HG02763 (cell line): Measurements from ENCODE around the gene MST1R.
"Not testable (repeated sequence)": the region's sequence is repeated elsewhere in the genome, so short reads cannot be mapped to it uniquely, and the experiment has no call there.

Experiments used
- ATAC-seq: cut with Tn5 transposase; IDR thresholded peaks from one replicate; pipeline ENCODE4 v1.9.1; 2021; ENCODE audit warnings: mild to moderate bottlenecking, moderate library complexity; ENCODE audit not compliant: unreplicated experiment

Gene MST1R

DNA sequence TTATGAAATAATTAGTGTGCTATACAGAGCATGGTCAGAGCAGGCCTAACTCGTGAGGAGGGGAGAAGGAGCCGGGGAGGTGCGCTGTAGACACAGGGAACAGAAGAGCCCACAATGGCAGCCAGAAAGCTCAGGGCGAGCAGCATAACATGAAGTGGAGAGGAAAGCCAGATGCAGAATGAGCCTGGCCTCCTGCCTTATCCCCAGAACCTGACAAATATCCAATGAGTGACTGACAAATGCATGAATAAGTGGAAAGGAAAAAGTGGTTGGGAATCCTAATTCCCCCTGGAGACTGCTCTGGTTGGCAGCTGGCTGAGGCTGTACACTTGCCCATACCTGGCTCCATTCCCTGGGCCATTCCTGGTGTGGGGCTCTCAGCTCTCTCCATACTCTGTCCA lies 9.2 kb upstream of the MST1R start:
- no peak for ATAC-seq

DNA sequence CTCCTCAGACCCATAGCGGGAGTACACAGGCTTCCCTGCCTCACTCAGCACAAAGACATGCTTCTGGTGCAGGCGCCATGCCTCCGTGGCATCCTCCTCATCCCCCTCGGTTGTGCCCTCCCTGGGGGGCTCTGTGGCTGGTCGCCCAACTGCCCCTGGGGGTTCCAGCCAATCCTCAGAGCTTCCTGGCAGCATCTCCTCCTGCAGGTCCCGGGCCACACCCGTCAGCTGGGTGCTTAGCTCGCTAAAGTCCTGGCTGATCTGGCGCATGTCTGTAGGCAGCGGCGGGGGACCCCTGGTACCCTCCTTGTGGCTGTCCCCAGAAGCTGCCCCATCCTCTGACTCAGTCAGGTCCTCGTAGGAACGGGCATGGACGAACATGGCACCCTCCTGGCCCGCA lies 7.9 kb upstream of the MST1R start:
- no peak for ATAC-seq

DNA sequence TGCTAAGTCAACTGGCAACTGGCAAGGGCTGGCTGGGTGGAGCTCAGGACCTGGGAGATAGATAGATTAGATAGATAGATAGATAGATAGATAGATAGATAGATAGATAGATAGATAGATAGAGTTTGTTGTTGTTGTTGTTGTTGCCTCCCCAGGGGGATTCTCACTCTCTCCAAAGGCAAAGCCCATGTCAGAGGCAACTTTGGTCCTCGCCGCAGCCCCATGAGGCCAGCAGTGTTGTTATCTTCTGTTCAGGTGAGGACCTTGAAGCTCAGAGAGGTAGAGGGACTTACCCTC lies 7.4 kb upstream of the MST1R start:
- ATAC-seq = no peak

DNA sequence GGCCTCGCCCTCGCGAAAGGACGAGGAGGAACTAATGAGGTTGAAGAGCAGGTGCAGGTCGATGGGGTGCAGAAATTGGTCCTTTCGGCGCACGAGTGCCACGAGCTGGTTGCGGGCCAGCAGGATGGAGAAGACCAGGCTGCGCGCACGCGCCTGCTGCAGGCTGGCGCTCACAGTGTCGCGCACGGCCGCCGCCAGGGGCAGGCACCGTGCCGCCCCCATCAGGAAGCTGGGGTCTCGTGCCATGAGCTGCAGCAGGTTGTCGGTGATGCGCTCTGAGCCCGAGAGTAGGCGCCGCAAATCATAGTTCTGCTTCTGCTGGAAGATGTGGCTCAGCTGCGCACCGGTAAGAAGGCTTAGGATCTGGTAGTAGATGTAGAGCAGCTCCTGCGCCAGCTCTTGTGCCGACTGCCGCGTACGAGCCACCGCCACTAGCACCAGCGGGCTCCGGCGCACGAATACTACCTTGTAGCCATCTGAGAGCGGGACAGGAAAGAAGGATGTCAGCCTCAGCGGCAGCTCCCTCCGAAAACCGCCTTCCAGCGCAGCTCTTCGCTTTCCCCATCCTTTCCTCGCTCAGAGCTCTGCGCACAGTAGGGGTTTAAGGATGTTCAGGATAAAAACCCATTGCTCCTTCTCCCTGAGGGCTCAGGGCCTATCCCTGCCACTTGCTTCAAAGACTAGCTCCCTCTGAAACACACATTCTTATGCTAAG lies 6.9 kb upstream of the MST1R start:
- no peak for ATAC-seq

DNA sequence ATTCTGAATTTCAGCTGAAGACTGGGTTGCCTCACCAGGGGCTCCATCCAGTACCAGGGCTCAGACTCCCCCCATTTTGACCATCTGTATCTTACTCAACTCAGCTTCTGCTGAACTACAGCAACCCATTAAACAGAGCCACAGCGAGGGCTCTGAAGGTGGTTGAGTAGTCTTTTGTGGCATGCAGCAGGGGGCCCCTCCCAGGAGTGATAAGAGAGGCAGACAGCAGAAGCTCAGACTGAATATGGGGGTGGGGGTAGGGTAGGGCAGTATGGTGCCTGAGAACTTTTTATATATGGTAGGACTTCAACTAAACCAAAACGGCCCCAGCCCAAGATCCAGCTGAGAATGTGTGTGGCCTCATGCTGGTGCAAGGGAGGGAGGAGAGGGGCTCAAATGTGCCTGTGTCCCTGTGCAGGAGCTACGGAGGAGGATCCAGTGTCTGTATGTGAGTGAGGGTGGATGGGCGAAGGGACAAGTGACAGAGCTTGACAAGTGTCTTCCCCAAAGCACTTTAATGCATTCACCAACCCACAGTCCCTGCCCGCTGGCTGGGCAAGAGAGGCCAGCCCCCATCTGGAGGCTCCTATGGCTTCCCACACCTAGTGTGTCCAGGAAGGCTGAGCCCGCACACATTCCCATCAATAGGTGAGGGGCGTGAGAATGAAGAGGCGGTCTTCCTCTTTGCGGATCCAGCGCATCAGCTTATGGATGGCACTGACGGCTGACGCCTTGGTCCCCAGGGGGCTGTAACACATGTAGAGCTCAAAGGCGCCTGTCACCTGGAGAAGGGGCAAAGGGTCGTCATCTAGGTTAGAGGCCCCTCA lies 4.9 kb upstream of the MST1R start:
- no peak for ATAC-seq

DNA sequence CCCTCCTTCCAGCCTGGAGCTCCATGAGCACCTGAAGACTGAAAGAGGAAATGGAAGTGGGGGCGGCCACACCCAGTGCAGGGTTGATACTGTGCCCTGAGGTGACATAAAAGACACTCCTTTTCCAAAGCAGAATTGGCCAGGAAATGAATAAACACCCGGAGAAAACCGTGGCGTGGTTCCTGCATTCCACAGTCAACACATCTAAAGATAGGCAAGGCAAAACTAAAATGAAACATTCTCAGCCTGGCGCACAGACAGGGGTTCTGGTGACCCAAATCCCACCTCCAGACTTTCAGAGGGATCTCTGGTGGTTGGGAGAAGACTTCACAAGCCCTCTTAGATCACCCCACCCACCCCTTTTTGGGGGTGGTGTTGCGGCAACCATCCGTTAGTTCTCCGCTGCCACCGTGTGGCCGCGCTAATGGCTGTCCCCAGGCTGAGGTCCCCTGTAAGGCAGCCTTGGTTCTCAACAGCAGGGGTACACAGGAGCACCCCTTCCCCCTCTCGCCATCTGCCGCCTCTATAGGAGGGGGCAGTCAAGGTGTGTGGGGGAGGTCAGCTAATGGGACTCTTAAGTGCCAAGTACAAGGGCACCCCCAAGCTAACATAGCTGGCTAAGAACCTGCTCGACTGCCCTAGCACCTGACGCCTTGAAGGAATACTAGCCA lies 2.5 kb upstream of the MST1R start:
- ATAC-seq = no peak

DNA sequence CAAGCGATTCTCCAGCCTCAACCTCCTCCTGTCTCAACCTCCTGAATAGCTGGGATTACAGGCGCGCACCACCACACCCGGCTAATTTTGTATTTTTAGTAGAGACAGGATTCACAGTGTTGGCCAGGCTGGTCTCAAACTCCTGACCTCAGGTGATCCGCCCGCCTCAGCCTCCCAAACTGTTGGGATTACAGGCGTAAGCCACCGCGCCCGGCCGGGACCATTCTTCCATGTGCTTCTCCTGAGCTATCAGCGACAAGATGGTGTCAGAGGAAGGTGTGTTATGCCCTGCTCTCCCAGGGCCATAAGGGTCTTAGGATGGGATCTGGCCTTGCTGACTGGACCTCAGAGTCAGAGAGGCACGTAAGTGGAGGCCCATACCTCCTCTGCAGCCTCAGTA lies 775 bp upstream of the MST1R start:
- not testable (repeated sequence) for ATAC-seq

DNA sequence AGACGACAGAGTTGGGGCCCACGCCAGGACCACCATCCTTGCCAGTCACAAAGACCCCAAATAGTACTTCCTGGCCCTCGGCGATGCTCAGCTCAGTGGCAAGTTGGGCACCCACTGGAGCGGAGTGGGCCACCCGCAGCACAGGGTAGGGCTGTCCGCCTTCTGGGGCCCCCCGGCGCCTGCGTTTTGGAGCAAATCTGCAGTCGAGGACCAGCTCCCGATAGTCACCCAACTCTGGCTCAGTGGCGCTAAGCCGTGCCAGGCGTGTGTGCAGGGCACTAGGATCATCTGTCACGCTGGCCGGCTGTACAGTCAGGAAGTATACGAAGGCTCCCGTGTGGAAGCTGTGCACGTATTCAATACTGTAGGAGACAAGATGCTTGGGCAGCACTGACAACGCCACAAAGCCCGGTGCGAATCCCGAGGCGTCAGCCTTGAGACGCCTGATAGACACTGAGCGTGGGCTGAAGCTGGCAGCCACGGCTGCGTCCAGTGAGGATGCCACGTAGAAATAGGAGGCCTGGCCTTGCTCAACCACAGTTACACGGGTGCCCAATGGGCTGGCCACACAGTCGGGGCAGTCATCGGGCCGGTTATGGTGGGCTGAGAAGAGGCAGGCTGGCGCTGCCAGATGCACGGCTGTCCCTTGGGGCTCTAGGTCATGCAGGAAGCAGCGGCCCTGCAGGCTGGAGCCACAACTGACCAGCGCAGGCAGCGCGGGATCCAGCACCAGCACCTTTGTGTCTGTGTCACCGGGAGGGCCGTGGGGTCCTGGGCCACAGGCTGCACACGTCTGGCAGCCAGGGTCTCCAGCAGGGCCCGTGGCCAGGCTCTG lies 945 bp downstream of the MST1R start:
- no peak for ATAC-seq

DNA sequence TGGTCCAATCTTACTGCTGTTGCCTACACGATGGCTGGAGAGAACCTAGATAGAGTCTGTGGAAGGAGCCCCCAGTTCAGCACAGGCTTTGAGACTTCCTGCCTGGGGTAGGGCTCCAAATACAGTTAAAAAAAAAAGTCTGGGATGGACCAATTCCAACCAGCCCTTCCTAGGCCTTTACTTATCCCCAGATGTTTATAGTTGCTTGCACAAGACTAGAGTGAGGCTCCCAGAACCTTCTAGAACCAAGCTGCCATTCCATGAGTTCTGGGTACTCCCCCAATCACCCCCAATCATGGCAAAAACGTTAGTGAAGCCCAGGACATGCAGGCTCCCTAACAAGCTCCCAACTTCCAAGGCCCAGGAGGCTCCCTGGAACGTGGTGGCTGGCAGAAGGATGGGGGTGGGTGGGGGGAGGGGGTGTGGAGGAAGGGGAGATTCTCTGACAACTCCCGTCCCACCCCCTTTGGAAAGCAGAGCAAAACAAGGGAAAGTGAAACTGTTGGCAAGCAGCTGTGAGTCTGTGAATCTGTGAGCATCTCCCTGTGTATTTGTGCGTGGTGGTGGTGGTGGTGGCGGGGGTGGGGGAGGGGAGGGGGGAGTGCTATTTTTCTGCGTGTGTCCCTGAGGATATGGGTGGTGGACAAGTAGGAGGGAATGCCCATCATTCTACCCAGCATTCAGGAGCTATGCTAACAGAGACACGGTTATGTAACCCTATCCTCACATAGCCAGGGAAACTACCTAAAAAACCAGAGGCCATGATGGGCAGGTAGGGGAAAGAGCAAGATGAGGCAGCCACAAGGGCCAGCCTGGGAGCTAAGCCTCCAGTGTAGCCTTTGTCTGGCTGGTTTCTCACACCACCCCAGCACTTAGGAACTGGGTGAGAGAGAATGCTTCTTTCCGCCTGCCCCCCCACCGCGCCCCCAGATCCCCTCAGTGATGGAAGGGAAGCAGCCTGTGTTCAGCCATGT lies 2.0 kb downstream of the MST1R start:
- no peak for ATAC-seq

DNA sequence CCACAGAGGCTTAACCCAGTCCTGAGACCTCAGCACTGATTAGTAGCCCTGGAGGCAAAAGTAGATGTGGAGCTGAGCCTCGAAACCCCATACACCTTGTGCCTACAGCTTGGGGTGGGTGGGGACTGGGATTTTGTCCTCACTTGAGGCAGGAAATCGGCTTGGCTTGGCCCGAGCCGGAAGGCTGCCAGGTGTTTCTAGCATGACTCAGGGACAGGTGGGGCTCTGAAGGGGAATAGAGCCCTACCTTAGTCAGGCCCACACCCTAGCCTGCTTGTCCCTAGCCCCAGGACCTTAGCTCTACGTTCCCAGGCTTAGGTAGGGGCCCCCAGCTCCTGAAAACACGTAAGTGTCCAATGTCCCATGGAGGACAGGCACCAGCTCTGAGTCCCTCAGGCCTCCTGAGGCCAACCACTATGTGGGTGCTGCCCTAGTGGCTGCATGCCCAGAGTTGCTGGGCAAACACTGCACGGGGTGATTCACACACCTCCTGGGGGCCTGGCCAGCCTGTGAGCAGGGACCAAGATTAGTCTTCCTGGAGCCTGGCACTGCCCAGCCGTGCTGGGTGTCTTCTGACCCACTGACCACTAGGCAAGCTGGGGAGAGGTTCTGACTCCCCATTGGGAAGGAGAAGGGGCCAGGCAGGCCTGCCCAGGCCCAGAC lies 3.1 kb downstream of the MST1R start:
- no peak for ATAC-seq

DNA sequence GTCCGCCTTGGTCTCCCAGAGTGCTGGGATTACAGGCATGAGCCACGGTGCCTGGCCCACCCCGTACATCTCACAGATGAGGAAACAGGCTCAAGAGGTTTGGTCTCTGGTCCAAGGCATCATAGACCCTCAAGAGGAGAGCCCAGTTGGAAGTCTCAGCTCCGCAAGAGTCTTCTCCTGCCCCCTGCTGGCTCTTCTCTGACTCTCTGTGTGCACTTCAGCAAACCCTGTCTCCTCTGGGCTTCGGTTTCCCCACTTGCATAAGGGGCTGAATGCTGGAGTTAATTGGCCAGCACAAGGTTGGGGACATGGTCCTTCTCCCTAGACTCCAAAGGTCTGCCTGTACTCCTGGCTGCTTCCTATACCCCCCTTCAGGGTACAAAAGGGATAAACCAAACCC lies 3.9 kb downstream of the MST1R start:
- ATAC-seq = no peak

DNA sequence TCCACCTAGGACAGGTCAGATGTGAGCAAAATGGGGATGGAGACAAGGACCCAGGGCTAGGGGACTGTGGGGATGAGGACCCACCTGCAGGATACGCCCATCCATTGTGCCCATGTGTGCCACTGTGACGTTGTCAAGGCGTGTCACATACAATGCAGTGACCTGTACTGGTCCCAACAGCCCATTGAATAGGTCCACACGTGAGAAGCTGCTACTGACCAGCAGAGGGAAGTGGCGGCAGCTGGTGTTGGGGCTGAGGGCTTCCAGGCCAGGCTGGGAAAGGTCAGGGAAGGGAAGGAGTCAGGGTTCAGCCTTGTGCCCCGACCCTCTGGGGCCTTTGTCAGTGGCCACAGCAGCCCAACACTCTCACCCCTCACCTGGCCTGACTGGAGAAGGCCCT lies 4.7 kb downstream of the MST1R start:
- no peak for ATAC-seq

DNA sequence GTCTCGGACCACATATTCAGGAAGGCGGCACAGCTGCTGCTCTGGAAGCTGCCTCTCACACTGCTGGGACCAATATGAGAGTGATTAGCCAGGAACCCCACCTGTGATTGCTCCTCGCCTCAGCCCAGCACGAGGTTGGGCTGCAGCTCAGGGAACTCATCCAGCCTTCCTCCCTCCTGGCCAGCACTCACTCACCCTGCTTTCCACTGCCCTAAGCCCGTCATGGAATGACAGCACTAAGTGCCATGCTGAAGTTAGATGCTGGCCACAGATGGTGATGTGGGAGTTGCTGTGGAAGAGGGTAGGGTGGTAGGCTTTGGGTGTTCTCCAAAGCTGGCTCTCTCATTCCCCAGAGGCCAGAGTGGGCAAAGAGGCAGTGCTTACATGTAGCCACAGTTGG lies 7.3 kb downstream of the MST1R start:
- ATAC-seq = no peak

DNA sequence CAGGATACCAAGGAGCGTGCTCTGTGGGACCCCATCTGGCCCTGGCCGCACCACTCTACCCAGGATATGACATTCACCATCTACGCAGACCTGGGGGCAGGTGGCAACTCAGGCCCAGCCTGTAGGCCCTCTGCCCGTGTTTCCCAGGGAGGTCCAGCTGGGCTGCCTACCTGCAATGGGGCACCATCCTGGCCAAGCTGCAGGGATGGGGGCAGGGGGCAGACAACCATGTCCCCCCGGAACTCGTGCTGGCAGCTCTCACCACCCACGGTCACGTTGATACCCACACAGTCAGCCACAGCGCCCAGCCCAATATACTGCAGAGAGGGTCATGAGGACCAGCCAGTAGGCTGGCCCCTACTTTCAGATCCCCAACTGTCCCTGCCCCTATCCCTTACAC lies 7.9 kb downstream of the MST1R start:
- no peak for ATAC-seq

DNA sequence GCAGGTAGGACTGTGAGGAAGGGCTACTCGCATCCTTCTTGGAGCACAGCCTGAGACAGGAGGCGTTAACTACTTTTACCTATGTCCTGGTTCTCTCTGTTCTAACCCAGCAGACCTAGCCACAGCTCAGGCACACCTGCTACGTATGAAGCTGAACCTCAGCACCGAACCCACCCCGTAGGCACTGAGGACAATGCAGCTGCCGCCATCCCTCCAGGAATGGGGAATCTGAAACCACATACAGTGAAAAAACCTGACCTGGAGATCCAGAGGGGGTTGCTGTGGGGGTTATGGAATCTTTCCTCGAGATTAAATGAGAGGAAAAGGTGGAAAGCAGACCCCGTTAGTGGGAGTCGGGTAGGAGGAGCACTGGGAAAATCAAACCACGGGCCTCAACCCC lies 14.4 kb downstream of the MST1R start:
- no peak for ATAC-seq

DNA sequence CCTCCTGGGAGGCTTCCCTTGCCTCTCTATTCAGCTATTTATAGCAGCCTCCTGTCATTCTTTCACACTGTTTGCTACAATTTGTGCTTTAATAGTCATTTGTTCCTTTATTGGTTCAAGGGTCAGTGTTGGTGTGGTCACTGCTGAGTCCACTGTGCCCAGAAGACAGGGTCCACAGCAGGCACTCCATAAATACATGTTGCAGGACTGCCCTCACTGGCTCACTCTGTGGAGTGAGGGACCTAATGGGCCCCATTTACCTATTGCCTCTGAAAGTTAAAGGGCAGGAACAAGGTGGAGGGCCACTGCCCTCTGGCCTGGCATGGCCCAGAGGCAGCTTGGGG lies 16.8 kb downstream of the MST1R start:
- no peak for ATAC-seq

DNA sequence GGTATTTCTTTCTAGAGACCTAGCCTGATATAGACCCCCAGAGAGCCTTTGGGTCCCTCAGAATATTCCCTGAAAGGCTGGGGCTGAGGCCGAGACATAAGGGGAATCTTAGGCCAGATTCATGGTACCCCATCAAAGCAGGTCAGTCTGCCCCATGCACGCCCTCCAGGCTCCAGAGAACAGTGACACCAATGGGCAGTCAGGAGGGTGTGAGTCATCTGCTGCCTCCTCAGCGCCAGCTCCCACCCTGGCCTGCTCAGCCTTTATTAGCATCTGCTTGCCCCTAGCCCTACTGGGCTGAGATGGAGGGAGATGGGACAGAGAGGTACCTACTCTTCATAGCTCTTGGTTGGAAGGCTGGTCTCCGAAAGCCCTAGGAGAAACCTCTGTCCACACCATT lies 19.7 kb downstream of the MST1R start:
- ATAC-seq = no peak

DNA sequence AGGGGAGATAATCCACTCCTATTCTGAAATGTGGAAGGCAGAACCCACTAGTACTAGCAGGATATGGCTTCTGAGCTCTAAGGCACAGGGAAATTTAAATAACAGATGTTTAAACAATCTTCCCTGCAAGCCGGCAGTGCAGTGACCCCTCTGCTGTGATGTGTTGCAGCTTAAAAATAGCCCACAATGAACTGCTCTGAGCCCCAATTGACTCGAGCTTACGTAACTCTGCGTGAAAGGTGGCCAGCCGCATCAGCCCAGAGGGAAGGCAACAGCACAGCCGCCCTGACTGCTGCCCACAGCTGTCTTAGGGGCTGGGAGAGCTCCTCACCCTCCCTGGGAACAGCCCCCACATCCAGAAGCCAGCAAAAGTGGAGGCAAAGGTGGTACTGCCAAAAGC lies 21.5 kb downstream of the MST1R start:
- ATAC-seq = no peak

DNA sequence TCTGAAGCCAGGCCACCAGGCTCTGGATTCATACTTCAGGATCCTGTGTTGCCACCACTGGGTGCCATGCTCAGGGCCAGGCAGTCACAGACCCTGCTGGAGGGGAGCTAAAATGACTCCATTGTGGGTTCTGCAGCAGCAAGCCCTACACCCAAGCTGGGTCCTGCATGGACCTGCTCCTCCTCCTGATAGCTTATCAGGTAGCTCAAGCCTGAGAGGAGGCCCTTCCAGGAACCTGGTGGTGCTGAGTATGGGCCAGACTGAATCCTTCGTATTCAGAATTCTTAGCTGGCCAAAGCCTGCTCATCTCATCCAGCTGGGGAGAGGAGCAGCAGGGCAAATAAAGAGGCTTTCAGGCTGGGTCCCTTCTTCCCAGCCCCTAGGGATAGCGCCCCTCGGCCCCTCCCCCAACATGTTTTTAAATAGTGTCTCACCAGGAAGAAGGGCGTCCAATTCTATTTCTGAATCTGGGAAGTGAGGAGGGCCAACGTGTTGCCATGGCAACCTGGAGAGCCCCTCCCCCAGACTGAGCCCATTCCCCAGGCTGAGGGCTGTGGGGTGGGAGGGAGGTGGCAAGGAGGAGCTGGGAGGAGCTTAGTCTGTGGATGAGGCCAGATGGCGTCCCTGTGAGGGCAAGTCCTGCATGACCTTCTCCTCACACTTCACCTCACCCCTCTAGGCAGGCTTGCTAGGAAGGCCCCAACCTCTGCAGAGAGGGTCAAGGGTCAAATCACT lies 22.9 kb downstream of the MST1R start:
- no peak for ATAC-seq
